ENCODE results near the gene IMMP2L.

- no peak for TF ChIP-seq SP1 (IDR thresholded peaks at IDR 0.05)
- TF ChIP-seq FOXM1 (IDR thresholded peaks at IDR 0.05; ENCODE audit: borderline replicate concordance), result no peak
- no peak for TF ChIP-seq SUZ12 (IDR thresholded peaks at IDR 0.05)
- TF ChIP-seq BHLHE40 (IDR thresholded peaks at IDR 0.05; ENCODE audit: borderline replicate concordance), result no peak
- TF ChIP-seq FOXK2 (IDR thresholded peaks at IDR 0.05), result no peak
- no peak for TF ChIP-seq HDGF (IDR thresholded peaks at IDR 0.05; ENCODE audit: borderline replicate concordance)
Measured at GRCh38 chr7:111049971-111050680, 512.2 kb downstream of the IMMP2L start.
